Measurements from ENCODE around the gene GALNT13.

GALNT13 gene

DNA sequence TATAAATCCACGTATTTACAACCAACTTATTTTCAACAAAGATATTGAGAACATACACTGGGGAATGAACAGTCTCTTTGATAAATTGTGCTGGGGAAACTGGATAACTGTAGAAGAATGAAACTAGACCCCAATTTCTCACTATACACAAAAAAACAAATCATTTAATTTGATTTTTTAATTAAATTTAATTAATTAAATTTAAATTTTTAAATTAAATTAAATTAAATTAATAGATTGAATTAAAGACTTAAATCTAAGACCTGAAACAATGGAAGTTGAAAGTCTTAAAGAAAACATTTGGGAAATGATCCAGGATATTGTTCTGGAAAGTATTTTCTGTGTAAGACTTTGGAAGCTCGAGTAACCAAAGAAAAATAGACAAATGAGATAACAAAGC, 301.4 kb downstream of the GALNT13 start:
- Histone ChIP-seq H3K4me2 (ENCODE audit: low read length) (no peak overlapping the region), H3K36me3 (ENCODE audit: control insufficient read depth, insufficient read depth, low read length) (no peaks in the 10 kb centered on the region), H3K4me3 (ENCODE audit: low read depth, low read length) (no peak overlapping the region), H3K9ac (no peak overlapping the region), H3K27me3 (ENCODE audit: control insufficient read depth, insufficient read depth, low read length) (no peaks in the 10 kb centered on the region), H3K27ac (no peak overlapping the region), H3K79me2 (no peaks in the 10 kb centered on the region), H3K4me1 (no peaks in the 10 kb centered on the region), H3K9me3 (ENCODE audit: control insufficient read depth, low read length) (no peaks in the 10 kb centered on the region), H2AFZ (no peak overlapping the region)
- TF ChIP-seq CTCF (IDR thresholded peaks at IDR 0.05), result no peak

DNA sequence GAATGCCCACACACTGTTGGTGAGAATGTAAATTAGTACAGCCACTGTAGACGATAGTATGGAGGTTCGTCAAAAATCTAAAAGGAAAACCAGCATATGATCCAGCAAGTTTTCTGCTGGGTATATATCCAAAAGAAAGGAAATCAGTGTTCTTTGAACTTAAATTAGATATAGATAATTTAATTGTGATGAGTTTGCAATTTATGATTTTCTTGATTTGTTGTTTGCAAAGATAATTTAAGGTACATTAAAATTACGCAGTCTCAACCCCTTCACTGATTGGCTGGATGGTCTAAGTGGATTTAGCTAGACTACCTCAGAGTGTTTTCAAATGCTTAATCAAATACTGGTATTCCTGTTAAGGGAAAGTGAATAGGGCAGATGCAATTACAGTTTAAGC, 302.2 kb downstream of the GALNT13 start:
- Histone ChIP-seq H3K9me3 (ENCODE audit: control insufficient read depth, low read length) (no peaks in the 10 kb centered on the region), H3K9ac (no peak overlapping the region), H3K79me2 (no peaks in the 10 kb centered on the region), H3K4me2 (ENCODE audit: low read length) (no peak overlapping the region), H3K27ac (no peak overlapping the region), H3K4me3 (ENCODE audit: low read depth, low read length) (no peak overlapping the region), H3K27me3 (ENCODE audit: control insufficient read depth, insufficient read depth, low read length) (no peaks in the 10 kb centered on the region), H3K36me3 (ENCODE audit: control insufficient read depth, insufficient read depth, low read length) (no peaks in the 10 kb centered on the region), H2AFZ (no peak overlapping the region), H3K4me1 (no peaks in the 10 kb centered on the region)
- TF ChIP-seq CTCF (IDR thresholded peaks at IDR 0.05), result no peak

GRCh38 chr2:154182008-154182407, 310.3 kb downstream of the GALNT13 start:
- Histone ChIP-seq H3K4me3 (ENCODE audit: low read depth, low read length) (no peak overlapping the region), H2AFZ (no peak overlapping the region), H3K79me2 (no peaks in the 10 kb centered on the region), H3K9ac (no peak overlapping the region), H3K4me1 (no peaks in the 10 kb centered on the region), H3K36me3 (ENCODE audit: control insufficient read depth, insufficient read depth, low read length) (no peaks in the 10 kb centered on the region), H3K27me3 (ENCODE audit: control insufficient read depth, insufficient read depth, low read length) (no peaks in the 10 kb centered on the region), H3K27ac (no peak overlapping the region), H3K9me3 (ENCODE audit: control insufficient read depth, low read length) (no peaks in the 10 kb centered on the region), H3K4me2 (ENCODE audit: low read length) (no peak overlapping the region)
- TF ChIP-seq CTCF (IDR thresholded peaks at IDR 0.05), result no peak

DNA sequence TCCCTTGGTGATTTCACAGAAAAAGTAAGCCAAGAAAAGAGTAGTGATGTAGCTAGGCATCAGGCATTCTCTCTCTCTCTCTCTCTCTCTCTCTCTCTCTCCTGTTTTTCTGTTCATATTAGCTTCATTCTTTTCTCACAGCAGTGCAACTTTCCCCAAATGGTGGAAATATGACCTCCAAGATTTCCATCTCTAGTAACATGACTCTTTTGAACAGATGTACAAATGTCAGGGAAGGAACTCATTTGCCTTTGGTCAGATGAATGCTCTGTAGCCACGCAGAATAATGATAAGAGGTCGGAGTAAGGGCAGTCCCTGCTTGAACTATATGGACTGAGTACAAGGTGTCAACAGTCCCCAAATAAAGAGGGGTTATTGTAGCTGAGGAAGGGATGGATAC, 316.2 kb downstream of the GALNT13 start:
- Histone ChIP-seq H3K4me3 (ENCODE audit: low read depth, low read length) (no peak overlapping the region), H2AFZ (no peak overlapping the region), H3K4me2 (ENCODE audit: low read length) (no peak overlapping the region), H3K4me1 (no peaks in the 10 kb centered on the region), H3K27me3 (ENCODE audit: control insufficient read depth, insufficient read depth, low read length) (no peaks in the 10 kb centered on the region), H3K27ac (no peak overlapping the region), H3K79me2 (no peaks in the 10 kb centered on the region), H3K9me3 (ENCODE audit: control insufficient read depth, low read length) (no peaks in the 10 kb centered on the region), H3K9ac (no peak overlapping the region), H3K36me3 (ENCODE audit: control insufficient read depth, insufficient read depth, low read length) (no peaks in the 10 kb centered on the region)
- no peak for TF ChIP-seq CTCF (IDR thresholded peaks at IDR 0.05)

- Histone ChIP-seq H3K4me1 (no peaks in the 10 kb centered on the region), H3K27me3 (ENCODE audit: control insufficient read depth, insufficient read depth, low read length) (no peaks in the 10 kb centered on the region), H3K79me2 (no peaks in the 10 kb centered on the region), H3K4me3 (ENCODE audit: low read depth, low read length) (no peak overlapping the region), H3K27ac (no peak overlapping the region), H3K9ac (no peak overlapping the region), H3K9me3 (ENCODE audit: control insufficient read depth, low read length) (no peaks in the 10 kb centered on the region), H2AFZ (no peak overlapping the region), H3K36me3 (ENCODE audit: control insufficient read depth, insufficient read depth, low read length) (no peaks in the 10 kb centered on the region), H3K4me2 (ENCODE audit: low read length) (no peak overlapping the region)
- no peak for TF ChIP-seq CTCF (IDR thresholded peaks at IDR 0.05)
Measured at GRCh38 chr2:154189953-154190352, 318.2 kb downstream of the GALNT13 start.

All from parathyroid adenoma (tissue), 2 donors.